GM06990 (cell line): Measurements from ENCODE around the gene TPPP3.

ENCODE experiments used
- DNase-seq: peaks from one replicate; pipeline ENCODE4 v3.0.0-alpha.2; 2011; ENCODE audit not compliant: insufficient read length; ENCODE audit errors: extremely low read depth
- H3K27me3 ChIP-seq: replicated peaks from 2 replicates; pipeline ENCODE4 v1.6.0; 2011; ENCODE audit warnings: low read length; ENCODE audit not compliant: control insufficient read depth, insufficient read depth
- H3K36me3 ChIP-seq: 2 replicates; pipeline ENCODE4 v1.5.1; 2011; ENCODE audit warnings: low read length; ENCODE audit not compliant: control insufficient read depth, insufficient read depth
- H3K4me3 ChIP-seq: replicated peaks from 2 replicates; pipeline ENCODE4 v1.5.1; 2011; ENCODE audit warnings: low read depth, mild to moderate bottlenecking, control low read depth, low read length
- TF ChIP-seq, protein P1 (sequence below): IDR thresholded peaks from 2 replicates; pipeline ENCODE4 v1.5.1; 2011; ENCODE audit warnings: low read length, control low read depth, mild to moderate bottlenecking, inconsistent platforms; ENCODE audit not compliant: insufficient read depth, poor library complexity, severe bottlenecking

TPPP3 gene

GRCh38 chr16:67396159-67397035 lies 3.1 kb upstream of the TPPP3 start:
- no peaks in the 10 kb centered on the region for H3K36me3 ChIP-seq
- H3K4me3 ChIP-seq: no peak overlapping the region
- no peaks in the 10 kb centered on the region; the same call in 1 of the 2 replicates for H3K27me3 ChIP-seq
- TF ChIP-seq, protein P1, sequence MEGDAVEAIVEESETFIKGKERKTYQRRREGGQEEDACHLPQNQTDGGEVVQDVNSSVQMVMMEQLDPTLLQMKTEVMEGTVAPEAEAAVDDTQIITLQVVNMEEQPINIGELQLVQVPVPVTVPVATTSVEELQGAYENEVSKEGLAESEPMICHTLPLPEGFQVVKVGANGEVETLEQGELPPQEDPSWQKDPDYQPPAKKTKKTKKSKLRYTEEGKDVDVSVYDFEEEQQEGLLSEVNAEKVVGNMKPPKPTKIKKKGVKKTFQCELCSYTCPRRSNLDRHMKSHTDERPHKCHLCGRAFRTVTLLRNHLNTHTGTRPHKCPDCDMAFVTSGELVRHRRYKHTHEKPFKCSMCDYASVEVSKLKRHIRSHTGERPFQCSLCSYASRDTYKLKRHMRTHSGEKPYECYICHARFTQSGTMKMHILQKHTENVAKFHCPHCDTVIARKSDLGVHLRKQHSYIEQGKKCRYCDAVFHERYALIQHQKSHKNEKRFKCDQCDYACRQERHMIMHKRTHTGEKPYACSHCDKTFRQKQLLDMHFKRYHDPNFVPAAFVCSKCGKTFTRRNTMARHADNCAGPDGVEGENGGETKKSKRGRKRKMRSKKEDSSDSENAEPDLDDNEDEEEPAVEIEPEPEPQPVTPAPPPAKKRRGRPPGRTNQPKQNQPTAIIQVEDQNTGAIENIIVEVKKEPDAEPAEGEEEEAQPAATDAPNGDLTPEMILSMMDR: no peak
- DNase-seq: no peak

GRCh38 chr16:67395458-67396158 lies 2.3 kb upstream of the TPPP3 start:
- no peak overlapping the region for H3K4me3 ChIP-seq
- no peaks in the 10 kb centered on the region for H3K36me3 ChIP-seq
- TF ChIP-seq, protein P1: no peak
- DNase-seq: no peak
- no peaks in the 10 kb centered on the region; the same call in 1 of the 2 replicates for H3K27me3 ChIP-seq

- H3K36me3 ChIP-seq: no peaks in the 10 kb centered on the region
- no peak for DNase-seq
- TF ChIP-seq, protein P1: no peak
- H3K27me3 ChIP-seq: no peaks in the 10 kb centered on the region; the same call in 1 of the 2 replicates
- no peak overlapping the region for H3K4me3 ChIP-seq
Measured at GRCh38 chr16:67395105-67395457, 1.8 kb upstream of the TPPP3 start.

GRCh38 chr16:67394155-67395104 lies 1.1 kb upstream of the TPPP3 start:
- Histone ChIP-seq H3K4me3 (no peak overlapping the region), H3K36me3 (no peaks in the 10 kb centered on the region), H3K27me3 (no peaks in the 10 kb centered on the region; the same call in 1 of the 2 replicates)
- no peak for DNase-seq
- TF ChIP-seq, protein P1: no peak

DNA sequence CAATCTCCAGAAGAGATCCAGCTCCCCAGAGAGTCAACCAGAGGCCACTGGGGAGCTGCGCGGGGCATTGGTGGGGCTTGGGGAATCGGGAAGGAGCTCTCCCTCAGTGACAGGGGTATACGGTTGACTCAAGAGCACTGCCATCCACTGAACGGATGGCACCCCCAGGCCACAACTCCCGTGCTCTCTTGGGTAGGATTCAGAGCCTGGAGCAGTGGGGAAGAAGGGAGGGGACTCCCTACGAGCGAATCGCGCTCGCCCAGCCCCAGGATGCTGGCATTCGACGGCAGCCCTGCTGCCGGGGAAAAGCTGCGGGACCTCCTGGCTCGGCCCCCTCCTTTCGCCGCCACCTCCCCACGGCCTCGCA lies 473 bp upstream of the TPPP3 start:
- H3K4me3 ChIP-seq: no peak overlapping the region
- TF ChIP-seq, protein P1: no peak
- no peaks in the 10 kb centered on the region; the same call in 1 of the 2 replicates for H3K27me3 ChIP-seq
- DNase-seq: no peak
- no peaks in the 10 kb centered on the region for H3K36me3 ChIP-seq
